Hematopoietic multipotent progenitor cell treated with erythropoietin and hydrocortisone succinate and interleukin-3 and kit ligand, for 17 days (in vitro differentiated cells): ENCODE data around the gene TOE1.

Source experiments
- DNase-seq: peaks from one replicate; pipeline ENCODE4 v3.0.0-alpha.2; 2015; ENCODE audit warnings: low spot score

Gene TOE1

GRCh38 chr1:45326627-45327623 lies 13.0 kb upstream of the TOE1 start, which contains the start of gene HPDL:
HPDL (plus strand) TSS chr1:45326895; CDS start chr1:45327149, 254 bp downstream.
- DNase-seq, result no peak

GRCh38 chr1:45327644-45328515 lies 12.1 kb upstream of the TOE1 start:
- DNase-seq, result no peak

GRCh38 chr1:45328680-45329079 lies 11.3 kb upstream of the TOE1 start:
- no peak for DNase-seq

- DNase-seq, result no peak
Measured at GRCh38 chr1:45329445-45329844, 10.5 kb upstream of the TOE1 start.

- no peak for DNase-seq
Measured at GRCh38 chr1:45331436-45332345, 8.3 kb upstream of the TOE1 start.

- DNase-seq, result no peak
Measured at GRCh38 chr1:45332346-45332720, 7.6 kb upstream of the TOE1 start.

GRCh38 chr1:45334308-45335245 lies 5.4 kb upstream of the TOE1 start:
- DNase-seq, result no peak

- no peak for DNase-seq
Measured at GRCh38 chr1:45335855-45336324, 4.1 kb upstream of the TOE1 start.

- no peak for DNase-seq
Measured at GRCh38 chr1:45337630-45338325, 2.2 kb upstream of the TOE1 start.

GRCh38 chr1:45340816-45341466 lies 971 bp downstream of the TOE1 start:
- peak; percentile 20 for DNase-seq

- no peak for DNase-seq
Measured at GRCh38 chr1:45344499-45344898, 4.5 kb downstream of the TOE1 start.

GRCh38 chr1:45345014-45345413 lies 5.0 kb downstream of the TOE1 start:
- no peak for DNase-seq

GRCh38 chr1:45346473-45346872 lies 6.5 kb downstream of the TOE1 start:
- DNase-seq, result no peak

GRCh38 chr1:45348020-45348419 lies 8.1 kb downstream of the TOE1 start:
- DNase-seq, result no peak

- no peak for DNase-seq
Measured at GRCh38 chr1:45348609-45348965, 8.6 kb downstream of the TOE1 start.

- no peak for DNase-seq
Measured at GRCh38 chr1:45348966-45349677, 9.2 kb downstream of the TOE1 start.

GRCh38 chr1:45351508-45351907 lies 11.5 kb downstream of the TOE1 start:
- no peak for DNase-seq

- no peak for DNase-seq
Measured at GRCh38 chr1:45353685-45354084, 13.7 kb downstream of the TOE1 start.

- no peak for DNase-seq
Measured at GRCh38 chr1:45354838-45355237, 14.9 kb downstream of the TOE1 start.
